OCI-LY7 (cell line): Measurements from ENCODE around the gene DNMT1. TPM values are rescaled to one million over a fixed set of nuclear protein-coding genes. Genes with fewer than 3 reads are reported as not detected.

Experiments used
- BruUV-seq: library from RNA; stranded (reverse); fragments of 400-500 nt; replicated peaks from 2 replicates; lab custom pipeline; 2021; lab: Mats Ljungman, UMichigan
- CTCF ChIA-PET: fragments of 300-600 bp; sonication (Branson Sonifier 250); formaldehyde crosslinking; loops from one replicate; lab custom pipeline; 2022; ENCODE audit warnings: antibody characterized with exemption; ENCODE audit not compliant: unreplicated experiment; lab: Charles Lee
- POLR2A ChIA-PET: fragments of 300-600 bp; sonication (Branson Sonifier 250); formaldehyde crosslinking; loops from one replicate; lab custom pipeline; 2022; ENCODE audit warnings: antibody characterized with exemption; lab: Charles Lee
- DNase-seq: peaks from one replicate; pipeline ENCODE4 v3.0.0-alpha.2; 2015; ENCODE audit warnings: low spot score
- H2AFZ ChIP-seq: fragments of 200-600 bp; sonication (generic), shearing (Covaris generic); 2 replicates; pipeline ENCODE4 v1.6.1; 2014; ENCODE audit warnings: mild to moderate bottlenecking, antibody characterized with exemption, low read length, moderate library complexity
- H3K27ac ChIP-seq: fragments of 200-600 bp; sonication (generic); 2 replicates; pipeline ENCODE4 v1.5.1; 2014; ENCODE audit warnings: mixed run types, low read depth, mild to moderate bottlenecking, moderate library complexity, low read length, inconsistent platforms; ENCODE audit not compliant: poor library complexity, severe bottlenecking
- H3K36me3 ChIP-seq: fragments of 200-600 bp; sonication (generic); 2 replicates; pipeline ENCODE4 v1.6.1; 2014; ENCODE audit warnings: mild to moderate bottlenecking, antibody characterized with exemption, low read length, moderate library complexity, mixed read lengths; ENCODE audit not compliant: insufficient read depth
- H3K4me1 ChIP-seq: fragments of 200-600 bp; sonication (generic); 2 replicates; pipeline ENCODE4 v1.5.1; 2014; ENCODE audit warnings: mild to moderate bottlenecking, low read length; ENCODE audit not compliant: insufficient read depth, poor library complexity, severe bottlenecking
- H3K4me2 ChIP-seq: fragments of 200-600 bp; sonication (generic); 2 replicates; pipeline ENCODE4 v1.6.1; 2014; ENCODE audit warnings: mild to moderate bottlenecking, low read length
- H3K4me3 ChIP-seq: fragments of 200-600 bp; sonication (generic); 2 replicates; pipeline ENCODE4 v1.5.1; 2014; ENCODE audit warnings: mild to moderate bottlenecking, low read depth, low read length; ENCODE audit not compliant: poor library complexity, severe bottlenecking
- H3K79me2 ChIP-seq: fragments of 200-600 bp; sonication (generic); 2 replicates; pipeline ENCODE4 v1.6.1; 2016; ENCODE audit warnings: low read depth, mild to moderate bottlenecking, low read length, moderate library complexity, mixed read lengths; ENCODE audit not compliant: insufficient read depth
- H3K9me2 ChIP-seq: fragments of 200-600 bp; sonication (generic); 2 replicates; pipeline ENCODE4 v1.6.1; 2016; ENCODE audit warnings: mild to moderate bottlenecking, low read length, mixed read lengths; ENCODE audit not compliant: insufficient read depth
- H3K9me3 ChIP-seq: fragments of 200-600 bp; sonication (generic); 2 replicates; pipeline ENCODE4 v1.6.1; 2014; ENCODE audit warnings: mild to moderate bottlenecking, mixed run types, low read length, mixed read lengths
- H4K20me1 ChIP-seq: fragments of 200-600 bp; sonication (generic); 2 replicates; pipeline ENCODE4 v1.6.1; 2014; ENCODE audit warnings: mild to moderate bottlenecking, antibody characterized with exemption, low read length, moderate library complexity, mixed read lengths; ENCODE audit not compliant: insufficient read depth
- CTCF ChIP-seq: fragments of 200-600 bp; sonication (generic); conservative IDR thresholded peaks from 2 replicates; pipeline ENCODE4 v1.5.1; 2014; ENCODE audit warnings: mild to moderate bottlenecking, antibody characterized with exemption, low read length, moderate library complexity, mixed read lengths
- EZH2phosphoT487 ChIP-seq: fragments of 200-600 bp; sonication (generic); IDR thresholded peaks from 2 replicates; pipeline ENCODE4 v1.6.1; 2018; ENCODE audit warnings: low read depth, borderline replicate concordance, mild to moderate bottlenecking, mixed run types, antibody characterized with exemption, low read length, moderate library complexity, mixed read lengths
- intact Hi-C: fragments of 100-400 bp; cut with micrococcal nuclease; formaldehyde crosslinking; loops from one replicate; pipeline ENCODE4 v1.10.0; 2022; ENCODE audit not compliant: unreplicated experiment
- total RNA-seq, 2 experiments: library from RNA; depleted of rRNA in 1 of 2; stranded (reverse); fragments of >200 nt in 1 of 2; shearing (Covaris generic) in 1 of 2; gene quantifications; 2 replicates each; pipeline ENCODE4 v1.2.3, GENCODE V29; 2014 to 2022

Gene DNMT1
- total RNA-seq, 2 experiments from 2014 or later, result 329 to 680 TPM

- Histone ChIP-seq H3K4me1 (peaks cover 73% of the 10 kb centered on the region), H3K9me2 (no peaks in the 10 kb centered on the region), H3K27ac (peak overlapping the region; percentile 93), H3K79me2 (peaks cover 62% of the 10 kb centered on the region), H3K4me2 (peak overlapping the region; percentile 77), H4K20me1 (no peaks in the 10 kb centered on the region), H3K4me3 (peak overlapping the region; percentile 54), H3K36me3 (peaks cover 81% of the 10 kb centered on the region), H3K9me3 (no peaks in the 10 kb centered on the region), H2AFZ (no peak overlapping the region)
- intact Hi-C loops, result no loop called here
- CTCF ChIA-PET, result interaction anchor here (0.9 kb wide), 1 partner anchor 25 kb away, joined by 4 read pairs; no protein-coding TSS in a partner anchor
- no TSS peak for BruUV-seq
- POLR2A ChIA-PET, result interaction anchor here (0.7 to 1.5 kb wide), 6 partner anchors 8 to 26 kb away, joined by 3 to 8 read pairs (median 4); no protein-coding TSS in a partner anchor
- TF ChIP-seq EZH2phosphoT487, result no peak
- TF ChIP-seq CTCF, result no peak
- no peak for DNase-seq
These were observed 25.9 kb upstream of the DNMT1 start for GRCh38 chr19:10220695-10221094.

GRCh38 chr19:10219678-10220077 lies 24.9 kb upstream of the DNMT1 start:
- TF ChIP-seq CTCF (peak; percentile 83), EZH2phosphoT487 (no peak)
- Histone ChIP-seq H3K4me3 (peak overlapping the region; percentile 54), H3K4me1 (peaks cover 63% of the 10 kb centered on the region), H4K20me1 (no peaks in the 10 kb centered on the region), H3K36me3 (peaks cover 74% of the 10 kb centered on the region), H3K4me2 (peak overlapping the region; percentile 77), H3K79me2 (peaks cover 52% of the 10 kb centered on the region), H2AFZ (no peak overlapping the region), H3K27ac (peak overlapping the region; percentile 93), H3K9me2 (no peaks in the 10 kb centered on the region), H3K9me3 (no peaks in the 10 kb centered on the region)
- no TSS peak for BruUV-seq
- POLR2A ChIA-PET, result interaction anchor here (1.1 to 1.5 kb wide), 5 partner anchors 9 to 23 kb away, joined by 4 to 8 read pairs (median 5); no protein-coding TSS in a partner anchor
- DNase-seq, result peak; percentile 84
- CTCF ChIA-PET, result interaction anchor here (0.6 to 0.9 kb wide), 4 partner anchors 21 to 174 kb away, joined by 3 to 7 read pairs (median 4); no protein-coding TSS in a partner anchor
- intact Hi-C loops, result loop anchor here (5.0 kb wide), 1 partner anchor 33 kb away; the partner anchor contains the start of gene MRPL4

- H3K4me2 ChIP-seq, result no peak overlapping the region
- CTCF ChIA-PET, result interaction anchor here (0.6 kb wide), 2 partner anchors 8 to 80 kb away, joined by 3 to 4 read pairs; no protein-coding TSS in a partner anchor
- H3K9me3 ChIP-seq, result no peaks in the 10 kb centered on the region
- H3K79me2 ChIP-seq, result peaks cover 29% of the 10 kb centered on the region
- no peaks in the 10 kb centered on the region for H3K9me2 ChIP-seq
- no peak overlapping the region for H3K27ac ChIP-seq
- no peak overlapping the region for H3K4me3 ChIP-seq
- BruUV-seq, result no TSS peak
- POLR2A ChIA-PET, result interaction anchor here (0.7 kb wide), 2 partner anchors 24 to 239 kb away, joined by 3 to 4 read pairs; no protein-coding TSS in a partner anchor
- H2AFZ ChIP-seq, result no peak overlapping the region
- no peak for DNase-seq
- intact Hi-C loops, result loop anchor here (5.0 kb wide), 1 partner anchor 35 kb away; the partner anchor contains the start of gene MRPL4
- H3K4me1 ChIP-seq, result peaks cover 37% of the 10 kb centered on the region
- H3K36me3 ChIP-seq, result peaks cover 51% of the 10 kb centered on the region
- TF ChIP-seq CTCF, result no peak
- no peak for TF ChIP-seq EZH2phosphoT487
- H4K20me1 ChIP-seq, result no peaks in the 10 kb centered on the region
These were observed 22.3 kb upstream of the DNMT1 start for GRCh38 chr19:10217085-10217484.
